DND-41 (cell line): ENCODE results near the gene FBN1.

Source experiments
- ATAC-seq: fragments of 200-7000 bp; cut with Tn5 transposase; 3 replicates; pipeline ENCODE4 v1.9.1; 2021; ENCODE audit warnings: low read depth; ENCODE audit not compliant: insufficient read depth
- DNase-seq: peaks from one replicate; pipeline ENCODE4 v3.0.0-alpha.2; 2020
- H2AFZ ChIP-seq: 2 replicates; pipeline ENCODE4 v1.6.0; 2012; ENCODE audit warnings: low read depth, low read length
- H3K27ac ChIP-seq: 2 replicates; pipeline ENCODE4 v1.5.1; 2012; ENCODE audit warnings: low read length, inconsistent platforms
- H3K27me3 ChIP-seq: fragments of 200-600 bp; sonication (generic); 2 replicates; pipeline ENCODE4 v1.6.0; 2012; ENCODE audit warnings: low read length, mild to moderate bottlenecking, inconsistent platforms; ENCODE audit not compliant: insufficient read depth, poor library complexity
- H3K36me3 ChIP-seq: 2 replicates; pipeline ENCODE4 v1.5.1; 2012; ENCODE audit warnings: low read length, inconsistent platforms; ENCODE audit not compliant: insufficient read depth
- H3K4me1 ChIP-seq: 2 replicates; pipeline ENCODE4 v1.5.1; 2012; ENCODE audit warnings: mild to moderate bottlenecking, low read length; ENCODE audit not compliant: insufficient read depth
- H3K4me2 ChIP-seq: 2 replicates; pipeline ENCODE4 v1.6.0; 2012; ENCODE audit warnings: mild to moderate bottlenecking, moderate library complexity, low read length, inconsistent platforms; ENCODE audit not compliant: insufficient read depth
- H3K4me3 ChIP-seq, 2 experiments: fragments of 200-600 bp in 1 of 2; shearing (Covaris generic) in 1 of 2; 2 replicates each; pipeline ENCODE4 v1.5.1; 2012 to 2016; ENCODE audit warnings: inconsistent platforms in 2 of 2, low read length in 2 of 2, mild to moderate bottlenecking in 2 of 2, low read depth in 1 of 2, moderate library complexity in 1 of 2
- H3K79me2 ChIP-seq: 2 replicates; pipeline ENCODE4 v1.6.0; 2012; ENCODE audit warnings: low read length, inconsistent platforms; ENCODE audit not compliant: insufficient read depth
- H3K9ac ChIP-seq: 2 replicates; pipeline ENCODE4 v1.6.0; 2012; ENCODE audit warnings: low read depth, mild to moderate bottlenecking, inconsistent platforms, low read length, moderate library complexity
- H3K9me3 ChIP-seq: 2 replicates; pipeline ENCODE4 v1.5.1; 2012; ENCODE audit warnings: low read length, moderate library complexity, mild to moderate bottlenecking, inconsistent platforms; ENCODE audit not compliant: insufficient read depth, severe bottlenecking
- H4K20me1 ChIP-seq: 2 replicates; pipeline ENCODE4 v1.6.0; 2012; ENCODE audit warnings: low read length; ENCODE audit not compliant: insufficient read depth
- CTCF ChIP-seq: IDR thresholded peaks from 2 replicates; pipeline ENCODE4 v1.5.1; 2012; ENCODE audit warnings: borderline replicate concordance, low read length, moderate library complexity, mild to moderate bottlenecking; ENCODE audit not compliant: poor library complexity, severe bottlenecking; ENCODE audit errors: extremely low read depth
- EZH2 ChIP-seq: IDR thresholded peaks from 3 replicates; pipeline ENCODE4 v1.6.1; 2012; ENCODE audit warnings: borderline replicate concordance, low read depth, mild to moderate bottlenecking, moderate library complexity, low read length, inconsistent platforms; ENCODE audit not compliant: severe bottlenecking

Gene FBN1

GRCh38 chr15:48406911-48407310 lies 238.6 kb downstream of the FBN1 start:
- Histone ChIP-seq H3K9ac (no peak overlapping the region), H3K36me3 (no peaks in the 10 kb centered on the region), H3K27ac (no peak overlapping the region), H3K4me3 (no peak overlapping the region), H4K20me1 (no peaks in the 10 kb centered on the region), H3K4me1 (no peaks in the 10 kb centered on the region), H3K79me2 (no peaks in the 10 kb centered on the region), H3K4me2 (no peak overlapping the region), H3K9me3 (no peaks in the 10 kb centered on the region), H3K27me3 (no peaks in the 10 kb centered on the region), H2AFZ (no peak overlapping the region)
- TF ChIP-seq EZH2 (no peak), CTCF (peak; percentile 15)
- no peak for DNase-seq
- ATAC-seq = no peak

GRCh38 chr15:48406266-48406891 lies 239.1 kb downstream of the FBN1 start:
- H3K79me2 ChIP-seq = no peaks in the 10 kb centered on the region
- DNase-seq = no peak
- ATAC-seq = no peak
- no peaks in the 10 kb centered on the region for H3K27me3 ChIP-seq
- H3K4me3 ChIP-seq = no peak overlapping the region
- no peaks in the 10 kb centered on the region for H3K9me3 ChIP-seq
- no peak overlapping the region for H2AFZ ChIP-seq
- H3K4me1 ChIP-seq = no peaks in the 10 kb centered on the region
- no peaks in the 10 kb centered on the region for H4K20me1 ChIP-seq
- TF ChIP-seq EZH2 (no peak), CTCF (no peak)
- no peak overlapping the region for H3K4me2 ChIP-seq
- no peak overlapping the region for H3K27ac ChIP-seq
- no peak overlapping the region for H3K9ac ChIP-seq
- no peaks in the 10 kb centered on the region for H3K36me3 ChIP-seq

- H3K9ac ChIP-seq = no peak overlapping the region
- no peak overlapping the region for H3K4me3 ChIP-seq
- H3K9me3 ChIP-seq = no peaks in the 10 kb centered on the region
- no peak overlapping the region for H3K4me2 ChIP-seq
- H3K79me2 ChIP-seq = no peaks in the 10 kb centered on the region
- DNase-seq (no peak), ATAC-seq (no peak)
- TF ChIP-seq EZH2 (no peak), CTCF (no peak)
- no peak overlapping the region for H3K27ac ChIP-seq
- no peaks in the 10 kb centered on the region for H4K20me1 ChIP-seq
- H3K4me1 ChIP-seq = no peaks in the 10 kb centered on the region
- no peak overlapping the region for H2AFZ ChIP-seq
- no peaks in the 10 kb centered on the region for H3K27me3 ChIP-seq
- no peaks in the 10 kb centered on the region for H3K36me3 ChIP-seq
Measured at GRCh38 chr15:48402427-48403177, 242.9 kb downstream of the FBN1 start.
